GM11168 (cell line): ENCODE data around the gene TOM1L2.

Source experiments
- in situ Hi-C: fragments of 300-500 bp; cut with MboI; formaldehyde crosslinking; loops from one replicate; pipeline ENCODE4 v1.12.0; 2022; ENCODE audit warnings: low sequenced_read_pairs; ENCODE audit not compliant: unreplicated experiment

The TOM1L2 gene

DNA sequence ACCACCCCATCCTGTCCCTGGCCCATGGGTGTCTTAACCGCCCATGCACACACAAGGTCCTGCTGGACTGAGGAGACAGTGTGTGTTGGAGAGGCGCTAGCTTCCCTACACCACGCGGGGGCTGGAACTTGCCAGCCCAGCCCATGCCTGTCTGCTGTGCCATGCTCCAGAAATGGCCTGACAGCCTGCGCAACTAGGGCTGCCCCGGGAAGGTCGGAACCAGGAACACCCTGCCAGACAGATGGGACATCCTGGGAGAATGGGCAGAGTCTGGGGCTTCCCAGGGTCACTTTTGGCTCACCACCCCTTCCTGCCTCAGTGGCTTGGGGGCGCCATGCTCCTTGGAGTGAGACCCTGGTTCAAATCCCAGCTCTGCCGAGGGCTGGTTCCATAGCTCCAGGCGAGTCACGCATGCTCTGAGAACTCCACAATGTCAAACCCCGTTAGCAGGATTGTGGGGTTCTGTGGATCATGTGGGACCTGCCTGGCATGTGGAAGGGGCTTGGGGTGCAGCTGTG is 171.6 kb downstream of the TOM1L2 start:
- in situ Hi-C loops = no loop called here

DNA sequence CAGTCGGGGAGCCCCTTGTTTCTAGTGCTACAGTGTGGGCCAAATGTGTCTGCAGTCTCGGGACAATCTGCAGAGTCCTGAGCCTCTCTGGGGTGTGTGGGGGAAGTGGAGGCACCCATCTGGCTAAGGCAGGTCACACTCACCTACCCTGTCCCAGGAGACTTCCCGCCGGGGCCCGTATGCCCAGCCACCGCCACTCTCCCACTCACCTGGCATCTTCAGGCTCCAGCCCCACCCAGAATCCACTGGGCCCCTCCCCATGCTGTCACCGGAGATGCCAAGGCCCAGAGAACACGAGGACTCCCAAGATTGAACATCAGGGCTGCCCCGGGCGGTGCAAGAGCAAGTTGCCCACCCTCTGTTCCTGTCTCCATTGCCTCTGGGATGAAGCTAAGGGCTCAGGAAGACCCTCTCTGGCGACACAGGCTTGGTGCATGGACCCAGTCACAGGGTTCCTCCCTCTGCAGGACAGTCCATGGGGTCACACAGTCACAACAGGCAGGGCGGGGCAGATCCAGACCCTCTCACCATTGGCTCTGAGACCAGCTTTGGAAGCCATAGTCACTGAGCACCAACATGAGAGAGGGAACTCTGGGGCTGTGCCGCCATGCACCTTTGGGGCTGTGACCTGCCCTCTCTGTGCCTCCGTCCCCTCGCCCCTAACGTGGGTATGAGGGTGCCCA is 173.5 kb downstream of the TOM1L2 start:
- in situ Hi-C loops = no loop called here

DNA sequence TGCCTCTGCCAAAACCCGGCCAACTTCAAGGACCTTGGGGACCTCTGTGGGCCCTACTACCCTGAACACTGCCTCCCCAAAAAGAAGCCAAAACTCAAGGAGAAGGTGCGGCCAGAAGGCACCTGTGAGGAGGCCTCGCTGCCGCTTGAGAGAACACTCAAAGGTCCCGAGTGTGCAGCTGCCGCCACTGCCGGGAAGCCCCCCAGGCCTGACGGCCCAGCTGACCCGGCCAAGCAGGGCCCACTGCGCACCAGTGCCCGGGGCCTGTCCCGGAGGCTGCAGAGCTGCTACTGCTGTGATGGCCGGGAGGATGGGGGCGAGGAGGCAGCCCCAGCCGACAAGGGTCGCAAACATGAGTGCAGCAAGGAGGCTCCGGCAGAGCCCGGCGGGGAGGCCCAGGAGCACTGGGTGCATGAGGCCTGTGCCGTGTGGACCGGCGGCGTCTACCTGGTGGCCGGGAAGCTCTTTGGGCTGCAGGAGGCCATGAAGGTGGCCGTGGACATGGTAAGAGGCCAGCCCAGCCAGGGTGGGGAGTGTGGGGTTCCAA is 174.1 kb downstream of the TOM1L2 start:
- in situ Hi-C loops = no loop called here

DNA sequence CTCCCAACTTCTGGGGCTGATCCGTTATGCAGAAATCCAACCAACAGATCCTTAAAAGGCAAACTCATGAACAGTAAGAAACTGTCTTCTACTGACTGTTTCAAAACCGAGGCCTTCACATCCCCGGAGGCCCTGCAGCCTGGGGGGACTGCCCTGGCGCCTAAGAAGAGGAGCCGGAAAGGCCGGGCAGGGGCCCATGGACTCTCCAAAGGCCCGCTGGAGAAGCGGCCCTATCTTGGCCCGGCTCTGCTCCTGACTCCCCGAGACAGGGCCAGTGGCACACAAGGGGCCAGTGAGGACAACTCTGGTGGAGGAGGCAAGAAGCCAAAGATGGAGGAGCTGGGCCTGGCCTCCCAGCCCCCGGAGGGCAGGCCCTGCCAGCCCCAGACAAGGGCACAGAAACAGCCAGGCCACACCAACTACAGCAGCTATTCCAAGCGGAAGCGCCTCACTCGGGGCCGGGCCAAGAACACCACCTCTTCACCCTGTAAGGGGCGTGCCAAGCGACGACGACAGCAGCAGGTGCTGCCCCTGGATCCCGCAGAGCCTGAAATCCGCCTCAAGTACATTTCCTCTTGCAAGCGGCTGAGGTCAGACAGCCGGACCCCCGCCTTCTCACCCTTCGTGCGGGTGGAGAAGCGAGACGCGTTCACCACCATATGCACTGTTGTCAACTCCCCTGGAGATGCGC is 174.9 kb downstream of the TOM1L2 start:
- in situ Hi-C loops = no loop called here

DNA sequence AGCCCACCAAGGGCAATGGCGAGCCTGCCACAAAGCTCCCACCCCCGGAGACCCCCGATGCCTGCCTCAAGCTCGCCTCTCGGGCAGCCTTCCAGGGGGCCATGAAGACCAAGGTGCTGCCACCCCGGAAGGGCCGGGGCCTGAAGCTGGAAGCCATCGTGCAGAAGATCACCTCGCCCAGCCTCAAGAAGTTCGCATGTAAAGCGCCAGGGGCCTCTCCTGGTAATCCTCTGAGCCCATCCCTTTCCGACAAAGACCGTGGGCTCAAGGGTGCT is 175.5 kb downstream of the TOM1L2 start:
- in situ Hi-C loops = no loop called here

DNA sequence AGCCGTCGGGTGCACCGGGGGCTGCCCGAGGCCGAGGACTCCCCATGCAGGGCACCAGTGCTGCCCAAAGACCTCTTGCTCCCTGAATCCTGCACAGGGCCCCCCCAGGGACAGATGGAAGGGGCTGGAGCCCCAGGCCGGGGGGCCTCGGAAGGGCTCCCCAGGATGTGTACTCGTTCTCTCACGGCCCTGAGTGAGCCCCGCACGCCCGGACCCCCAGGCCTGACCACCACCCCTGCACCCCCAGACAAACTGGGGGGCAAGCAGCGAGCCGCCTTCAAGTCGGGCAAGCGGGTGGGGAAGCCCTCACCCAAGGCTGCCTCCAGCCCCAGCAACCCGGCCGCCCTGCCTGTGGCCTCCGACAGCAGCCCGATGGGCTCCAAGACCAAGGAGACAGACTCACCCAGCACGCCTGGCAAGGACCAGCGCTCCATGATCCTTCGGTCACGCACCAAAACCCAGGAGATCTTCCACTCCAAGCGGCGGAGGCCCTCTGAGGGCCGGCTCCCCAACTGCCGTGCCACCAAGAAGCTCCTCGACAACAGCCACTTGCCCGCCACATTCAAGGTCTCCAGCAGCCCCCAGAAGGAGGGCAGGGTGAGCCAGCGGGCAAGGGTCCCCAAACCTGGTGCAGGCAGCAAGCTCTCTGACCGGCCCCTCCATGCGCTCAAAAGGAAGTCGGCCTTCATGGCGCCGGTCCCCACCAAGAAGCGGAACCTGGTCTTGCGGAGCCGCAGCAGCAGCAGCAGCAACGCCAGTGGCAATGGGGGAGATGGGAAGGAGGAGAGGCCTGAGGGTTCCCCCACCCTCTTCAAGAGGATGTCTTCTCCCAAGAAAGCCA is 176.0 kb downstream of the TOM1L2 start:
- in situ Hi-C loops = no loop called here

DNA sequence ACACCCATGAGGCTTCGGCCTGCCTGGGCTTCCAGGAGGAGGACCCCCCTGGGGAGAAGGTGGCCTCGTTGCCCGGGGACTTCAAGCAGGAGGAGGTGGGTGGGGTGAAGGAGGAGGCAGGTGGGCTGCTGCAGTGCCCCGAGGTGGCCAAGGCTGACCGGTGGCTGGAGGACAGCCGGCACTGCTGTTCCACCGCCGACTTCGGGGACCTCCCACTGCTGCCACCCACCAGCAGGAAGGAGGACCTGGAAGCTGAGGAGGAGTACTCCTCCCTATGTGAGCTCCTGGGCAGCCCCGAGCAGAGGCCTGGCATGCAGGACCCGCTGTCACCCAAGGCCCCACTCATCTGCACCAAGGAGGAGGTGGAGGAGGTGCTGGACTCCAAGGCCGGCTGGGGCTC is 176.9 kb downstream of the TOM1L2 start:
- in situ Hi-C loops = no loop called here

DNA sequence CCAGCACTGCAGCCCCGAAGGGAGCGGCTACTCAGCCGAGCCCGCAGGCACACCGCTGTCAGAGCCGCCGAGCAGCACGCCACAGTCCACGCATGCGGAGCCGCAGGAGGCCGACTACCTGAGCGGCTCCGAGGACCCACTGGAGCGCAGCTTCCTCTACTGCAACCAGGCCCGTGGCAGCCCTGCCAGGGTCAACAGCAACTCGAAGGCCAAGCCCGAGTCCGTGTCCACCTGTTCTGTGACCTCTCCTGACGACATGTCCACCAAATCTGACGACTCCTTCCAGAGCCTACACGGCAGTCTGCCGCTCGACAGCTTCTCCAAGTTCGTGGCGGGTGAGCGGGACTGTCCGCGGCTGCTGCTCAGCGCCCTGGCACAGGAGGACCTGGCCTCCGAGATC is 177.8 kb downstream of the TOM1L2 start:
- in situ Hi-C loops = no loop called here
